Karpas-422 (cell line): Measurements from ENCODE around the gene TOR3A. TPM values are rescaled to one million over a fixed set of nuclear protein-coding genes. Genes with fewer than 3 reads are reported as not detected.

Experiments
- DNase-seq: peaks from one replicate; pipeline ENCODE4 v3.0.0-alpha.2; 2015
- H2AFZ ChIP-seq: fragments of 200-600 bp; sonication (generic); 2 replicates; pipeline ENCODE4 v1.6.1; 2014; ENCODE audit warnings: antibody characterized with exemption, low read length, mixed read lengths
- H3K27ac ChIP-seq: fragments of 200-600 bp; sonication (generic); 2 replicates; pipeline ENCODE4 v1.5.1; 2014; ENCODE audit warnings: mild to moderate bottlenecking, low read length, moderate library complexity
- H3K27me3 ChIP-seq: fragments of 200-600 bp; sonication (generic); 2 replicates; pipeline ENCODE4 v1.6.1; 2014; ENCODE audit warnings: low read length, mixed read lengths
- H3K36me3 ChIP-seq: fragments of 200-600 bp; sonication (generic); 2 replicates; pipeline ENCODE4 v1.6.1; 2014; ENCODE audit warnings: low read length, mixed read lengths; ENCODE audit not compliant: insufficient read depth
- H3K4me1 ChIP-seq: fragments of 200-600 bp; sonication (generic); 2 replicates; pipeline ENCODE4 v1.6.1; 2014; ENCODE audit warnings: mild to moderate bottlenecking, low read length, mixed read lengths
- H3K4me2 ChIP-seq: fragments of 200-600 bp; sonication (generic); 2 replicates; pipeline ENCODE4 v1.6.1; 2014; ENCODE audit warnings: low read length, low read depth, mild to moderate bottlenecking; ENCODE audit not compliant: poor library complexity, severe bottlenecking
- H3K4me3 ChIP-seq: fragments of 200-600 bp; sonication (generic); 2 replicates; pipeline ENCODE4 v1.5.1; 2014; ENCODE audit warnings: mild to moderate bottlenecking, antibody characterized with exemption, low read length, mixed read lengths
- H3K79me2 ChIP-seq: fragments of 200-600 bp; sonication (generic); 2 replicates; pipeline ENCODE4 v1.6.1; 2014; ENCODE audit warnings: mild to moderate bottlenecking, low read length, mixed read lengths
- H3K9ac ChIP-seq: fragments of 200-600 bp; sonication (generic); 2 replicates; pipeline ENCODE4 v1.6.0; 2014; ENCODE audit warnings: low read length
- H3K9me2 ChIP-seq: fragments of 200-600 bp; sonication (generic), shearing (Covaris generic); replicated peaks from 2 replicates; pipeline ENCODE4 v1.6.0; 2014; ENCODE audit warnings: mild to moderate bottlenecking, low read length, moderate library complexity; ENCODE audit not compliant: insufficient read depth
- H3K9me3 ChIP-seq: fragments of 300-700, 200-600 bp; sonication (generic); 2 replicates; pipeline ENCODE4 v1.6.1; 2014; ENCODE audit warnings: low read length, mixed read lengths
- H4K20me1 ChIP-seq: fragments of 200-600 bp; sonication (generic); 2 replicates; pipeline ENCODE4 v1.6.1; 2014; ENCODE audit warnings: mild to moderate bottlenecking, antibody characterized with exemption, low read length, low read depth; ENCODE audit not compliant: insufficient read depth
- total RNA-seq: library from RNA; depleted of rRNA; stranded (reverse); fragments of >200 nt; shearing (Covaris generic); gene quantifications from 2 replicates; pipeline ENCODE4 v1.2.3, GENCODE V29; 2014; ENCODE audit warnings: low replicate concordance

Gene TOR3A
- total RNA-seq, 1 experiment from 2014 or later, result 83.1 TPM

- Histone ChIP-seq H3K9me2 (no peaks in the 10 kb centered on the region), H3K4me3 (no peak overlapping the region), H3K9me3 (no peaks in the 10 kb centered on the region), H3K9ac (no peak overlapping the region), H2AFZ (no peak overlapping the region), H3K27me3 (no peaks in the 10 kb centered on the region), H3K27ac (no peak overlapping the region), H3K79me2 (peaks cover 77% of the 10 kb centered on the region), H3K36me3 (peaks cover 5% of the 10 kb centered on the region; the same call in 1 of the 2 replicates), H3K4me2 (no peak overlapping the region), H4K20me1 (no peaks in the 10 kb centered on the region), H3K4me1 (peaks cover 12% of the 10 kb centered on the region)
- DNase-seq, result peak; percentile 35
Measured at GRCh38 chr1:179042700-179043099, 39.2 kb upstream of the TOR3A start.

- Histone ChIP-seq H3K4me2 (no peak overlapping the region), H3K9ac (no peak overlapping the region), H3K4me3 (no peak overlapping the region), H3K27ac (no peak overlapping the region), H3K4me1 (peaks cover 11% of the 10 kb centered on the region), H2AFZ (no peak overlapping the region), H3K36me3 (peaks cover 5% of the 10 kb centered on the region; the same call in 1 of the 2 replicates), H3K9me3 (no peaks in the 10 kb centered on the region), H3K79me2 (peaks cover 77% of the 10 kb centered on the region), H3K9me2 (no peaks in the 10 kb centered on the region), H3K27me3 (no peaks in the 10 kb centered on the region), H4K20me1 (no peaks in the 10 kb centered on the region)
- peak; percentile 33 for DNase-seq
Measured at GRCh38 chr1:179043266-179043665, 38.6 kb upstream of the TOR3A start.

GRCh38 chr1:179043907-179044306 lies 38.0 kb upstream of the TOR3A start:
- no peaks in the 10 kb centered on the region for H4K20me1 ChIP-seq
- no peaks in the 10 kb centered on the region for H3K27me3 ChIP-seq
- peaks cover 77% of the 10 kb centered on the region for H3K79me2 ChIP-seq

GRCh38 chr1:179046808-179047635 lies 34.8 kb upstream of the TOR3A start:
- Histone ChIP-seq H3K9ac (no peak overlapping the region), H3K4me3 (no peak overlapping the region), H3K4me2 (no peak overlapping the region), H3K9me3 (no peaks in the 10 kb centered on the region), H3K4me1 (peaks cover 3% of the 10 kb centered on the region; the same call in 1 of the 2 replicates), H3K9me2 (no peaks in the 10 kb centered on the region), H3K27ac (no peak overlapping the region), H4K20me1 (no peaks in the 10 kb centered on the region), H3K79me2 (peaks cover 73% of the 10 kb centered on the region), H2AFZ (no peak overlapping the region), H3K27me3 (no peaks in the 10 kb centered on the region), H3K36me3 (peaks cover 5% of the 10 kb centered on the region; the same call in 1 of the 2 replicates)
- DNase-seq, result peak; percentile 38

More at GRCh38 chr1:179043907-179044306, 38.0 kb upstream of the TOR3A start:
- no peaks in the 10 kb centered on the region for H3K9me3 ChIP-seq
- peaks cover 4% of the 10 kb centered on the region for H3K4me1 ChIP-seq
- no peak overlapping the region for H3K4me3 ChIP-seq
- no peak overlapping the region for H3K9ac ChIP-seq
- no peak overlapping the region for H3K27ac ChIP-seq
- peaks cover 5% of the 10 kb centered on the region; the same call in 1 of the 2 replicates for H3K36me3 ChIP-seq
- H3K4me2 ChIP-seq, result no peak overlapping the region
- peak; percentile 37 for DNase-seq
- H3K9me2 ChIP-seq, result no peaks in the 10 kb centered on the region
- no peak overlapping the region for H2AFZ ChIP-seq

GRCh38 chr1:179047636-179047997 lies 34.3 kb upstream of the TOR3A start:
- Histone ChIP-seq H3K27me3 (no peaks in the 10 kb centered on the region), H3K9me2 (no peaks in the 10 kb centered on the region), H3K27ac (no peak overlapping the region), H3K4me3 (no peak overlapping the region), H3K9me3 (no peaks in the 10 kb centered on the region), H3K4me1 (peaks cover 3% of the 10 kb centered on the region; the same call in 1 of the 2 replicates), H4K20me1 (no peaks in the 10 kb centered on the region), H2AFZ (no peak overlapping the region), H3K9ac (no peak overlapping the region), H3K36me3 (peaks cover 5% of the 10 kb centered on the region; the same call in 1 of the 2 replicates), H3K4me2 (no peak overlapping the region), H3K79me2 (peaks cover 67% of the 10 kb centered on the region)
- peak; percentile 24 for DNase-seq

- H4K20me1 ChIP-seq, result no peaks in the 10 kb centered on the region
- no peak overlapping the region for H2AFZ ChIP-seq
- H3K4me1 ChIP-seq, result peaks cover 3% of the 10 kb centered on the region; the same call in 1 of the 2 replicates
- no peaks in the 10 kb centered on the region for H3K9me3 ChIP-seq
- no peaks in the 10 kb centered on the region for H3K27me3 ChIP-seq
- no peak overlapping the region for H3K9ac ChIP-seq
- no peak overlapping the region for H3K4me2 ChIP-seq
- no peak overlapping the region for H3K27ac ChIP-seq
- H3K9me2 ChIP-seq, result no peaks in the 10 kb centered on the region
- no peak overlapping the region for H3K4me3 ChIP-seq
- DNase-seq, result peak; percentile 25
- H3K36me3 ChIP-seq, result peaks cover 4% of the 10 kb centered on the region; the same call in 1 of the 2 replicates
- peaks cover 63% of the 10 kb centered on the region for H3K79me2 ChIP-seq
Measured at GRCh38 chr1:179048339-179049124, 33.3 kb upstream of the TOR3A start.

- no peak overlapping the region for H3K27ac ChIP-seq
- H3K4me2 ChIP-seq, result no peak overlapping the region
- no peak for DNase-seq
- no peaks in the 10 kb centered on the region for H3K9me2 ChIP-seq
- H3K4me3 ChIP-seq, result no peak overlapping the region
- H3K4me1 ChIP-seq, result no peaks in the 10 kb centered on the region
- no peaks in the 10 kb centered on the region for H3K27me3 ChIP-seq
- H2AFZ ChIP-seq, result no peak overlapping the region
- no peaks in the 10 kb centered on the region for H4K20me1 ChIP-seq
- H3K79me2 ChIP-seq, result peaks cover 56% of the 10 kb centered on the region
- no peaks in the 10 kb centered on the region for H3K9me3 ChIP-seq
- H3K36me3 ChIP-seq, result peaks cover 28% of the 10 kb centered on the region
- H3K9ac ChIP-seq, result no peak overlapping the region
Measured at GRCh38 chr1:179052776-179053175, 29.1 kb upstream of the TOR3A start.

GRCh38 chr1:179053486-179053885 lies 28.4 kb upstream of the TOR3A start:
- H2AFZ ChIP-seq, result no peak overlapping the region
- H3K9me3 ChIP-seq, result no peaks in the 10 kb centered on the region
- H4K20me1 ChIP-seq, result no peaks in the 10 kb centered on the region
- no peak overlapping the region for H3K9ac ChIP-seq
- H3K9me2 ChIP-seq, result no peaks in the 10 kb centered on the region
- no peak overlapping the region for H3K27ac ChIP-seq
- H3K4me2 ChIP-seq, result no peak overlapping the region
- H3K27me3 ChIP-seq, result no peaks in the 10 kb centered on the region
- no peak overlapping the region for H3K4me3 ChIP-seq
- peaks cover 3% of the 10 kb centered on the region; the same call in 1 of the 2 replicates for H3K4me1 ChIP-seq
- peaks cover 32% of the 10 kb centered on the region for H3K36me3 ChIP-seq
- H3K79me2 ChIP-seq, result peaks cover 54% of the 10 kb centered on the region
- DNase-seq, result no peak
